Epithelial cell of proximal tubule (primary cell): ENCODE results near the gene MCRIP1. TPM values are rescaled to one million over a fixed set of nuclear protein-coding genes. Genes with fewer than 3 reads are reported as not detected.

Experiments
- DNase-seq: peaks from one replicate; pipeline ENCODE4 v3.0.0-alpha.2; 2011; ENCODE audit warnings: low read depth
- H3K4me3 ChIP-seq: 2 replicates; pipeline ENCODE4 v1.5.1; 2011; ENCODE audit warnings: low read depth, mild to moderate bottlenecking, low read length
- CTCF ChIP-seq: conservative IDR thresholded peaks from 2 replicates; pipeline ENCODE4 v1.5.1; 2012; ENCODE audit warnings: low read depth, mild to moderate bottlenecking, low read length
- total RNA-seq: library from RNA; depleted of rRNA; stranded (reverse); fragments of >200 nt; gene quantifications from 2 replicates; pipeline ENCODE4 v1.2.3, GENCODE V29; 2015

MCRIP1 gene
- total RNA-seq, 1 donor from 2014 or later, result 153 TPM

DNA sequence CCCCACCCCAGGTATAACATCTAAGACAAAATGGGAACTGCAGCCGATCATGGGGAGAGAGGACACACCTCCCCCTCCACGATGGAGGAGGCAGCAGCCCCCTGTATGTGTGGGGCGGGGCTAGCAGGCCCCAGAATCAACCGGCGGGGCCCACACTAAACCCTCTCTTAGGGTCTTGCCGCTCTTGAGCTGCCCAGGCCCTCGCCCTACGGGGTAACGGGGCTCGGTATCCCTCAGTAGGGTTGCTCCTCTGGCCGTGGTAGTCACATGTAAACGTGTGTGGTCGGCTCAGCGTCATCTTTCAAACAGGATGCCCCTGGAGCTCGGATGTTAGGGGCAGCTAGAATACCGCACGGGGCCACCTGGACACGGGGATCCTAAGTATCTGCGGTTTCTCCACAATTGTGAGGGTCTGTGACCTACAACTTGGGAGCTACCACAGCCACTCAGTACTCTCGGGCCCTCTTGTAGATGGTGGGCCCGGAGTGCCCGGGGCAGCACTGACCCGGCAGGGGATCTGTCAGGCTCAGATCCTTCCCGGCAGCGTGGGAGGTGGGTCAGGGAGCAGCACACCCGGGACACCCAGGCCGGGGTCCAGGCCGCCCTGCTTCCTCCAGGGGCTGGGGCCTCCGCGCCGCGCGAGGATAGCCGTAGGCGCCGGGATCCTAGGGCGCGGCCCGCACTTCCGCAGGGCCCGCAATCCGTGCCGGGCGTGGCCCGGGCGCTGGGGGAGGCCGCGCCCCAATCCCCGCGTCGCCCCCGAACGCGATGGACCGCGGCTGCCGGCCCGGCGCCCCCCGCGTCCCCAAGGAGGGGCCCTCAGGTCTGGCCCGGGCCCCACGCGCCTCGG is 37.3 kb upstream of the MCRIP1 start:
- no peak for TF ChIP-seq CTCF
- no peak for DNase-seq
- peak overlapping the region; percentile 85 for H3K4me3 ChIP-seq

GRCh38 chr17:81869221-81870130 is 36.4 kb upstream of the MCRIP1 start:
- peak; percentile 68 for TF ChIP-seq CTCF
- peak overlapping the region; percentile 85 for H3K4me3 ChIP-seq
- no peak for DNase-seq

DNA sequence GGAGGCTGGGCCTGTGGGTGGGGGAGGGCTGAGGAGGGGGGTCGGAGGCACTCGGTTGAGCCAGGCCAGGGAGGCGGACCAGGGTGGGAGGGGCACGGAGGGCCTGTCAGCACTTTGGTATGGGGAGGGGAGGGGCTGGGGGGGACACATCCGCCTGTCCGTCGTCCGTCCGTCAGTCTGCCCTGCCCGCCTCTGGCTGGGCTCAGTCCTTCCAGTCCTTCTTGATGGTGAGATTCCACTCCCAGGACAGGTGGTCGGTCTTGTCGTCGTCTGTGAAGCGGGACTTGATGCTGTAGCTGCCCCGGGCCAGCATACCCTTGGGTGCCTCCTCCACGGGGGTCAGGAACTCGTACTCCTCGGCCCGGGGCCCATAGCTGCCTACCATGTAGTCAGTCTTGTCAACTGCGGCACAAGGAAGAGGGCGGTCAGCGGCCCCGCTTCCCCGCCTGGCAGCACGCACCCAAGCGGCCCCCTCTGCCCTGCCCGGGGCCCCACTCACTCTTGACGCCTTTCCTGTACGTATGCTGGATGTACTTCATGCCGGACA is 35.7 kb upstream of the MCRIP1 start:
- no peak for DNase-seq
- no peak for TF ChIP-seq CTCF
- peak overlapping the region; percentile 85 for H3K4me3 ChIP-seq

- no peak for TF ChIP-seq CTCF
- no peak for DNase-seq
- H3K4me3 ChIP-seq, result no peak overlapping the region
Observed at GRCh38 chr17:81867991-81868673, 35.0 kb upstream of the MCRIP1 start.

DNA sequence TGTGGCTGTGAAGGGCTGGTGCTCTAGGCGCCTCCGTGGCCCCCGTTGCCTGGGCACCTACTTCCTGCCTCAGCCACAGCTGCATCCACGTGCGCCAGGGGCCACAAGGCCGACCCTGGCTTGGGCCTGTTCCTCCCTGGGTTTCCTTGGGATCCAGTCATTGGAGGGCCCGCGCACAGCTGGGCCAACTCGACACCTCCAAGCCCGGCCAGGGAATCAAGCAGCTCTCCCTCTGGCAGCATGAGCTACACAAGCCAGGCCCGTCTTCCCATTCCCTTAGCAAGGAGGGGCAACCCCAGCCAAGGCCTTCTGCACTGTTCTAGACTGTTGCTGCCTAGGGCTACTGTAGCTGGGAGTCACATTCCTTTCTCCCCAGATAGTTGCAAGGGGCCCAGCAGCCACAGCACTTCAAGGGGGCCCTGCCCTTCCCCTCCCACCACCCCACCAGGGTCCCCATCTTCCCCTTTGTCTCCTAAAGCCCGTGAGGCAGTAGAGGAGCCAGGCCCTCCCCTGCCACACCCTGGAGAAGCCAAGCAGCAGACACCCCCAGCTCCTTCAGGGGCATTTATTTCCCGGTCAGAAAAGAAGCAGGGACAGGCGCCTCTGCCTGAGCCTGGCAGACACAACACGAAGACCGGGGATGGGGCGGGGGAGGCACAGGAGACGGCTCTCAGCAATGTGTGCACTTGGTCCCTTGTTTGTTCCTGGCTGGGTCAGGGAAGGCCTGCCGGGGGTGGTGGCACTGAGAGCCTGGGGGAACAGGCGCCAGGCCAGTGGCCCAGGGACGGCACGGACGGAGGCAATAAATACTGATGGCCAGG is 34.3 kb upstream of the MCRIP1 start:
- DNase-seq, result no peak
- H3K4me3 ChIP-seq, result no peak overlapping the region
- TF ChIP-seq CTCF, result no peak
